Measurements from ENCODE around the gene HIF1A. TPM values are rescaled to one million over a fixed set of nuclear protein-coding genes. Genes with fewer than 3 reads are reported as not detected.
A peak's percentile ranks its signal among the peaks of the same experiment; 100 is the strongest.

The HIF1A gene
- total and polyA plus RNA-seq, 2 of the 13 experiments (the other 11 are each of a cell fraction or from before 2014, with no cell fraction given): 41.0 to 126 TPM

DNA sequence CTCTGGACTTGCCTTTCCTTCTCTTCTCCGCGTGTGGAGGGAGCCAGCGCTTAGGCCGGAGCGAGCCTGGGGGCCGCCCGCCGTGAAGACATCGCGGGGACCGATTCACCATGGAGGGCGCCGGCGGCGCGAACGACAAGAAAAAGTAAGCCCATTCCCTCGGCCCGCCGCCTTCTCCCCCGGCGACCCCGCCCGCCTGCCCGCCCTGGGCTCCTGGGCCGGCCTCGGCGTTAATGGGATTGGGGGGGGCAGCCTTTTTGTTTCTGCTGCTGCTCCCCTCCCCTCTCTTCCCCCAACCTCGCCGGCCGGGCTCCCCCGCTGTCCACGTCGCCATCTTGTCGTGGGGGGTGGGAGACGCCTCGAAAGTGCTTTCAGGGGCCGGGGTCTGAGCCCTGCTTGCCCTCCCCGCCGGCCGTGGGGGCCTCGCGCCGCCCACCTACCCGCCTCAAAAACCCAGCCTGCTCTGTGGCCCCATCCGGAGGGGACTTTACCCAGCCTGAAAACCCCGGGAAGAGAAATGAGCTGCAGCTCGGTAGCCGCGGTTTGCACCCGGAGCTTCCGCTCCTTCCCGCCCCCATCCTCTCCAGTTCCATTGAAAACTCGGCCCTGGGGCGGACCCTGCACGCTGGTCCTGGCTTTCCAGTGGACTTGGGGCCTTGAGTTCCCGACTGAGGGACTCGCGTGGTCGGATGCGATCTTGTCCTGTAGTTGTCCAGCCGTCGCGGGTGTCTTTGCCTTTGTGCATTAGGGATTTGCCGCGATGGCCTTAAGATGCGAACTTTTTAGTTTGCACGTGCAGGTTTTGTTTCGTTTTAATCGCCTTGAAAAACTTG, 598 bp downstream of the HIF1A start (continued):
- TF ChIP-seq KLF13 (CRISPR knock-in tag; IDR thresholded peaks at IDR 0.05) (no peak), ZNF180 (CRISPR knock-in tag; IDR thresholded peaks at IDR 0.05; ENCODE audit: borderline replicate concordance, low read depth) (no peak), ERF (CRISPR knock-in tag; IDR thresholded peaks at IDR 0.05) (0 out of 2 replicates have a peak, but pooled peaks have one; percentile 27), PHF20 (CRISPR knock-in tag; IDR thresholded peaks at IDR 0.05) (peak; percentile 4; the same call in 1 of the 2 replicates), GABPA (IDR thresholded peaks at IDR 0.05; ENCODE audit: low read depth, low read length) (no peak), GABPA (CRISPR knock-in tag; IDR thresholded peaks at IDR 0.05; ENCODE audit: low read depth) (0 out of 2 replicates have a peak, but pooled peaks have one; percentile 24), AGO2 (optimal IDR thresholded peaks at IDR 0.05; ENCODE audit: low read depth, low read length) (peak; percentile 97), ZNF232 (CRISPR knock-in tag; IDR thresholded peaks at IDR 0.05; ENCODE audit: borderline replicate concordance) (peak; percentile 70; the same call in 1 of the 2 replicates), ZNF652 (CRISPR knock-in tag; IDR thresholded peaks at IDR 0.05; ENCODE audit: borderline replicate concordance, low read depth) (no peak), ARID2 (CRISPR knock-in tag; IDR thresholded peaks at IDR 0.05; ENCODE audit: borderline replicate concordance) (no peak; the same call in 1 of the 2 replicates), RFXANK (CRISPR knock-in tag; IDR thresholded peaks at IDR 0.05) (no peak), ZMAT3 (CRISPR knock-in tag; conservative IDR thresholded peaks at IDR 0.05) (0 out of 2 replicates have a peak, but pooled peaks have one; percentile 46), ZNF567 (CRISPR knock-in tag; IDR thresholded peaks at IDR 0.05; ENCODE audit: borderline replicate concordance) (no peak), ZNF335 (CRISPR knock-in tag; IDR thresholded peaks at IDR 0.05) (no peak), ZNF3 (CRISPR knock-in tag; IDR thresholded peaks at IDR 0.05) (no peak), POLR2G (IDR thresholded peaks at IDR 0.05; ENCODE audit: low read depth, low read length) (no peak), NFIC (IDR thresholded peaks at IDR 0.05; ENCODE audit: low read length) (no peak), ZNF138 (CRISPR knock-in tag; IDR thresholded peaks at IDR 0.05; ENCODE audit: low read depth) (0 out of 2 replicates have a peak, but pooled peaks have one; percentile 21), ZKSCAN5 (CRISPR knock-in tag; IDR thresholded peaks at IDR 0.05) (no peak), ATF7 (IDR thresholded peaks at IDR 0.05) (no peak), ATF7 (CRISPR knock-in tag; IDR thresholded peaks at IDR 0.05) (peak; percentile 38; the same call in 1 of the 2 replicates), HCFC1 (IDR thresholded peaks at IDR 0.05; ENCODE audit: low read depth, low read length) (no peak), NCOA1 (CRISPR knock-in tag; IDR thresholded peaks at IDR 0.05) (no peak), ZNF101 (CRISPR knock-in tag; IDR thresholded peaks at IDR 0.05; ENCODE audit: borderline replicate concordance, low read depth) (no peak)
- TF ChIP-seq, protein P1, sequence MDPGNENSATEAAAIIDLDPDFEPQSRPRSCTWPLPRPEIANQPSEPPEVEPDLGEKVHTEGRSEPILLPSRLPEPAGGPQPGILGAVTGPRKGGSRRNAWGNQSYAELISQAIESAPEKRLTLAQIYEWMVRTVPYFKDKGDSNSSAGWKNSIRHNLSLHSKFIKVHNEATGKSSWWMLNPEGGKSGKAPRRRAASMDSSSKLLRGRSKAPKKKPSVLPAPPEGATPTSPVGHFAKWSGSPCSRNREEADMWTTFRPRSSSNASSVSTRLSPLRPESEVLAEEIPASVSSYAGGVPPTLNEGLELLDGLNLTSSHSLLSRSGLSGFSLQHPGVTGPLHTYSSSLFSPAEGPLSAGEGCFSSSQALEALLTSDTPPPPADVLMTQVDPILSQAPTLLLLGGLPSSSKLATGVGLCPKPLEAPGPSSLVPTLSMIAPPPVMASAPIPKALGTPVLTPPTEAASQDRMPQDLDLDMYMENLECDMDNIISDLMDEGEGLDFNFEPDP (CRISPR knock-in tag; conservative IDR thresholded peaks at IDR 0.05): no peak
- TF ChIP-seq, protein P2, sequence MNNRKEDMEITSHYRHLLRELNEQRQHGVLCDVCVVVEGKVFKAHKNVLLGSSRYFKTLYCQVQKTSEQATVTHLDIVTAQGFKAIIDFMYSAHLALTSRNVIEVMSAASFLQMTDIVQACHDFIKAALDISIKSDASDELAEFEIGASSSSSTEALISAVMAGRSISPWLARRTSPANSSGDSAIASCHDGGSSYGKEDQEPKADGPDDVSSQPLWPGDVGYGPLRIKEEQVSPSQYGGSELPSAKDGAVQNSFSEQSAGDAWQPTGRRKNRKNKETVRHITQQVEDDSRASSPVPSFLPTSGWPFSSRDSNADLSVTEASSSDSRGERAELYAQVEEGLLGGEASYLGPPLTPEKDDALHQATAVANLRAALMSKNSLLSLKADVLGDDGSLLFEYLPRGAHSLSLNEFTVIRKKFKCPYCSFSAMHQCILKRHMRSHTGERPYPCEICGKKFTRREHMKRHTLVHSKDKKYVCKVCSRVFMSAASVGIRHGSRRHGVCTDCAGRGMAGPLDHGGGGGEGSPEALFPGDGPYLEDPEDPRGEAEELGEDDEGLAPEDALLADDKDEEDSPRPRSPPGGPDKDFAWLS (CRISPR knock-in tag; IDR thresholded peaks at IDR 0.05; ENCODE audit: borderline replicate concordance): no peak
- TF ChIP-seq, protein P3, sequence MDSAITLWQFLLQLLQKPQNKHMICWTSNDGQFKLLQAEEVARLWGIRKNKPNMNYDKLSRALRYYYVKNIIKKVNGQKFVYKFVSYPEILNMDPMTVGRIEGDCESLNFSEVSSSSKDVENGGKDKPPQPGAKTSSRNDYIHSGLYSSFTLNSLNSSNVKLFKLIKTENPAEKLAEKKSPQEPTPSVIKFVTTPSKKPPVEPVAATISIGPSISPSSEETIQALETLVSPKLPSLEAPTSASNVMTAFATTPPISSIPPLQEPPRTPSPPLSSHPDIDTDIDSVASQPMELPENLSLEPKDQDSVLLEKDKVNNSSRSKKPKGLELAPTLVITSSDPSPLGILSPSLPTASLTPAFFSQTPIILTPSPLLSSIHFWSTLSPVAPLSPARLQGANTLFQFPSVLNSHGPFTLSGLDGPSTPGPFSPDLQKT (CRISPR knock-in tag; IDR thresholded peaks at IDR 0.05; ENCODE audit: borderline replicate concordance): no peak

Measured in HepG2 (cell line).